GM12878 (cell line): ENCODE data around the gene INAFM1. TPM values are rescaled to one million over a fixed set of nuclear protein-coding genes. Genes with fewer than 3 reads are reported as not detected.
"Not testable (repeated sequence)": the region's sequence is repeated elsewhere in the genome, so short reads cannot be mapped to it uniquely, and the experiment has no call there.

Source experiments
- ATAC-seq: fragments of 200-7000 bp; cut with Tn5 transposase; 3 replicates; pipeline ENCODE4 v1.9.1; 2020; ENCODE audit warnings: mild to moderate bottlenecking, moderate library complexity
- BruUV-seq: library from RNA; stranded (reverse); fragments of 400-500 nt; replicated peaks from 2 replicates; lab custom pipeline; 2021; lab: Mats Ljungman, UMichigan
- CTCF ChIA-PET: fragments of 300-600 bp; sonication (Branson Sonifier 250); formaldehyde crosslinking; extraction: SDS; loops from one replicate; lab custom pipeline; 2021; ENCODE audit warnings: inconsistent platforms; lab: Yijun Ruan, JAX
- POLR2A ChIA-PET: fragments of 350-600 bp; formaldehyde crosslinking; extraction: SDS; loops from one replicate; lab custom pipeline; 2021; ENCODE audit warnings: inconsistent platforms; lab: Charles Lee
- RAD21 ChIA-PET: fragments of 300-600 bp; sonication (Branson Sonifier 250); formaldehyde crosslinking; loops from one replicate; lab custom pipeline; 2023; ENCODE audit warnings: antibody characterized with exemption; ENCODE audit not compliant: unreplicated experiment; lab: Charles Lee
- SMC1A ChIA-PET: fragments of 300-600 bp; sonication (Branson Sonifier 250); formaldehyde crosslinking; loops from one replicate; lab custom pipeline; 2023; ENCODE audit not compliant: unreplicated experiment, uncharacterized antibody; lab: Charles Lee
- DNase-seq: peaks from one replicate; pipeline ENCODE4 v3.0.0-alpha.2; 2011; ENCODE audit warnings: low read depth, low spot score
- FAIRE-seq: peaks from 3 replicates; lab custom pipeline; 2011; peaks lifted over from hg19 to GRCh38; lab: Jason Lieb, UNC
- H2AFZ ChIP-seq: 2 replicates; pipeline ENCODE4 v1.6.0; 2011; ENCODE audit warnings: low read depth, low read length, control low read depth; ENCODE audit not compliant: control insufficient read depth
- H3K27ac ChIP-seq: 2 replicates; pipeline ENCODE4 v1.5.1; 2011; ENCODE audit warnings: control low read depth; ENCODE audit not compliant: control insufficient read depth, insufficient read depth
- H3K27me3 ChIP-seq, 2 experiments: replicated peaks in 1 of 2; 2 replicates each; pipeline versions ENCODE4 v1.6.0 to v1.6.1; 2011; ENCODE audit warnings: low read length in 1 of 2; ENCODE audit not compliant: control insufficient read depth in 2 of 2, insufficient read depth in 2 of 2
- H3K36me3 ChIP-seq, 2 experiments: 2 replicates each; pipeline ENCODE4 v1.5.1; 2011; ENCODE audit warnings: low read length in 1 of 2; ENCODE audit not compliant: control insufficient read depth in 2 of 2, insufficient read depth in 2 of 2
- H3K4me1 ChIP-seq: 2 replicates; pipeline ENCODE4 v1.6.1; 2011; ENCODE audit warnings: mild to moderate bottlenecking, low read length, moderate library complexity, mixed read lengths; ENCODE audit not compliant: control insufficient read depth, insufficient read depth
- H3K4me2 ChIP-seq: 2 replicates; pipeline ENCODE4 v1.6.0; 2011; ENCODE audit warnings: control low read depth; ENCODE audit not compliant: control insufficient read depth, insufficient read depth
- H3K4me3 ChIP-seq: fragments of 200-600 bp; sonication (generic); 2 replicates; pipeline ENCODE4 v1.5.1; 2016
- H3K79me2 ChIP-seq: 2 replicates; pipeline ENCODE4 v1.6.0; 2011; ENCODE audit warnings: low read length; ENCODE audit not compliant: control insufficient read depth, insufficient read depth
- H3K9ac ChIP-seq: 2 replicates; pipeline ENCODE4 v1.8.0; 2011; ENCODE audit warnings: low read length, control low read depth, mixed read lengths; ENCODE audit not compliant: control insufficient read depth, insufficient read depth
- H3K9me3 ChIP-seq: replicated peaks from 3 replicates; pipeline ENCODE4 v1.5.1; 2011; ENCODE audit warnings: mild to moderate bottlenecking, low read length; ENCODE audit not compliant: control insufficient read depth, insufficient read depth
- H4K20me1 ChIP-seq: 2 replicates; pipeline ENCODE4 v1.6.0; 2011; ENCODE audit not compliant: control insufficient read depth, insufficient read depth
- NR2C1 ChIP-seq: fragments of 450-650 bp; IDR thresholded peaks from 2 replicates; pipeline ENCODE4 v1.6.1; 2017; ENCODE audit warnings: antibody characterized with exemption, mild to moderate bottlenecking, moderate library complexity
- POLR2A ChIP-seq: IDR thresholded peaks from 2 replicates; pipeline ENCODE4 v1.6.1; 2011; ENCODE audit warnings: low read depth, mild to moderate bottlenecking, low read length
- RBBP5 ChIP-seq: fragments of 200-600 bp; sonication (generic); conservative IDR thresholded peaks from 2 replicates; pipeline ENCODE4 v1.6.1; 2016
- ZNF384 ChIP-seq: IDR thresholded peaks from 2 replicates; pipeline ENCODE4 v1.6.1; 2012; ENCODE audit warnings: low read depth, mild to moderate bottlenecking, low read length, improper control_type of control experiment, borderline replicate concordance
- ZSCAN29 ChIP-seq: fragments of 450-650 bp; IDR thresholded peaks from 2 replicates; pipeline ENCODE4 v1.6.1; 2017; ENCODE audit warnings: mild to moderate bottlenecking, moderate library complexity
- WGBS: methylation state at CpG from one replicate; pipeline ENCODE4 v1.1.6; 2016; ENCODE audit warnings: low lambda C conversion rate; ENCODE audit not compliant: insufficient replicate concordance, insufficient coverage; ENCODE audit errors: missing lambda C conversion rate; 5-methylcytosine and 5-hydroxymethylcytosine counted together
- in situ Hi-C: fragments of 300-500 bp; cut with MboI; formaldehyde crosslinking; loops from 9 replicates; pipeline ENCODE4 v1.14.3; 2018; ENCODE audit warnings: mixed read lengths
- intact Hi-C: fragments of 100-400 bp; cut with micrococcal nuclease; formaldehyde crosslinking; loops from one replicate; pipeline ENCODE4 v1.14.2; 2022; ENCODE audit not compliant: unreplicated experiment
- polyA plus RNA-seq, 11 experiments: library from polyadenylated mRNA; depleted of rRNA in 4 of 11; unstranded in 6 of 11; stranded (reverse) in 5 of 11; fragments of >200 nt; fragmentation: Nextera tagmentation in 4 of 11; fragmentation: Illumina TruSeq in 1 of 11; extraction: Ambion mirVana in 4 of 11; extraction: Trizol in 1 of 11; gene quantifications; 1 replicate in 1 of 11; 2 replicates in 10 of 11; pipeline versions ENCODE4 v1.2.1 to v1.2.3, GENCODE V29; 2011 to 2016; ENCODE audit warnings: inconsistent platforms in 2 of 11, missing spikeins in 2 of 11, low read depth in 1 of 11
- total RNA-seq, 4 experiments: library from RNA; depleted of rRNA in 3 of 4; stranded (reverse); fragments of >200 nt in 3 of 4; fragmentation: Illumina TruSeq in 1 of 4; extraction: Trizol in 1 of 4; gene quantifications; 2 replicates each; pipeline versions ENCODE4 v1.2.1 to v1.2.3, GENCODE V29; 2013 to 2021

The INAFM1 gene
- total and polyA plus RNA-seq, 10 of the 15 experiments (the other 5 are each of a cell fraction or from before 2014, with no cell fraction given): 0.57 to 6.8 (median 1.1) TPM; not detected in 1

DNA sequence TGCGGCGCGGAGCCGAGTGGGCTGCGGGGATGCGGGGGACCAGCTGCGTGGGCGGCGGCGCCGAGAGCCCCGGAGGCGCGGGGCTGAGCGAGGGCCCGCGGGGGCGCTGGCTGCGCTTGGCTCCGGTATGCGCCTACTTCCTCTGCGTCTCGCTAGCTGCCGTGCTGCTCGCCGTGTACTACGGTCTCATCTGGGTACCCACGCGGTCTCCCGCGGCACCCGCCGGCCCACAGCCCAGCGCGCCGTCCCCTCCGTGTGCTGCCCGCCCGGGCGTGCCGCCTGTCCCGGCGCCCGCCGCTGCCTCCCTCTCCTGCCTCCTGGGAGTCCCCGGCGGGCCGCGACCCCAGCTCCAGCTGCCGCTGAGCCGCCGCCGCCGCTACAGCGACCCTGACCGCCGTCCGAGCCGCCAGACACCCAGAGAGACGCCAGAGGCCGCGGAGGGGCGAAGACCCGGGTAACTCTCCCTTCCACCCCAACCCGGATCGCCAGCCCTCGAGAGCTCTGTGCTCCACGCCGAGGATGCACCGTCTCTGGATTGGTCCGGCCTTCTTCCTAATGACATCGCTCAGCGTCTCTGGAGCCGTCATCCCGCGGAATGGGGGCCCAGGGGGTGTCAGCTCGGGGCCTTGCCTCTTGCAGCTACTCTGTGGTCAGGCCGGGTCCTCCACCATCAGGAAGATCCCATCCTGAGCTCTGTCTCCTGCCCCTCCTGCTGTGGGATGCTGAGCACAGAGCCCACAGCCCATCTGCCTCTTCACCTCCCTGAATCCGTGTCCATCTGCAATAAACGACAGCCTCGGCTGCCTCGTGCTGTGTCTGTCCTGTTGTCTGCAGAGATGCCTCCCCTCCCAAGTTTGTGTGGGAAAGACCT lies 441 bp downstream of the INAFM1 start (continued):
- TF ChIP-seq ZNF384 (no peak), RBBP5 (no peak), ZSCAN29 (0 out of 2 replicates have a peak, but pooled peaks have one; percentile 21)

DNA sequence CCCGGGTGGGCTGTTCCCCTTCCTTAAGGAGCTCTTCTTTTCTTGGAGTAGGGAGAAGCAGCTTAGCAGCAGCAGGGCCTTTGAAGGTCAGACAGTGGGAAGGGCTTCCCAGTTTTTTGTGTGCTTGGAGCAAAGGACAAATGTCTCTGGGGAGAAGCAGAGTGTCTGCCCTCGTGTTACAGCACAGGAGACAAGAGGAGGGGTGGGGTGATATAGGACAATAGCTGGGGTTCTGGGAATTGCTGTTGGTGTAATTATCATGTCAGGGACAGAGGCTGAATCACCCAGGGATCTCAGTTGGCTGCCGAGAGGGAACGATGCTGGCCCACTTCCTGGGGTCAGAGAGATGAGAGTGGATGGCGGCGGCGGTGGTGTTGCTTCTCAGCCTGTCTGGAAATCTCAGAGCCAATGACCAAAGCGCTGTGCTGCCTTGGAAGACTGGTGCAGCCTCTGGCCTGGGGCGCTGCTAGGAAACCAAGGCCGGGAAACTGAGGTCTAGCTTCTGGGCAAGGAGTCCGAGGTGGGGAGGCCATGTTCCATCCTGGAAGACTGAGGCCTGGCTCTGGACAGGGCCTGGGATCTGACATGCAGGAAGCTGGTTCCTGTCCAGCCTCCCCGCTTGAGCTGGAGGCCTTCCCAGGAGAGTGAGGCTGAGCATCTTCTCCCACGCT lies 1.2 kb downstream of the INAFM1 start:
- TF ChIP-seq NR2C1 (no peak), POLR2A (0 out of 2 replicates have a peak, but pooled peaks have one; percentile 28)
- no peaks in the 10 kb centered on the region for H3K9me3 ChIP-seq
- no peaks in the 10 kb centered on the region for H3K27me3 ChIP-seq
- H4K20me1 ChIP-seq: peaks cover 4% of the 10 kb centered on the region; the same call in 1 of the 2 replicates
- H3K4me3 ChIP-seq: no peak overlapping the region
- H3K9ac ChIP-seq: no peak overlapping the region
- peaks cover 10% of the 10 kb centered on the region for H3K4me1 ChIP-seq
- in situ Hi-C loops (no loop called here), intact Hi-C loops (no loop called here)
- H2AFZ ChIP-seq: no peak overlapping the region
- ATAC-seq (no peak), FAIRE-seq (no peak), DNase-seq (no peak)
- RAD21 ChIA-PET: interaction anchor here (1.3 to 2.4 kb wide), 5 partner anchors 9 to 73 kb away, joined by 3 to 39 read pairs (median 9); partner anchors contain the start of genes CCDC9 and DHX34
- H3K27ac ChIP-seq: no peak overlapping the region
- 97% methylated on average over 13 of the region's 13 CpGs for WGBS
- peak overlapping the region; percentile 73 for H3K4me2 ChIP-seq
- H3K36me3 ChIP-seq: peaks cover 0 to 1% of the 10 kb centered on the region in 2 experiments; a peak in 2 of 4 replicates
- BruUV-seq: no TSS peak
- CTCF ChIA-PET: interaction anchor here (0.6 to 4.0 kb wide), 6 partner anchors 8 to 514 kb away, joined by 3 to 28 read pairs (median 4); partner anchors contain the start of genes DHX34 and KPTN
- no peaks in the 10 kb centered on the region; the same call in 1 of the 2 replicates for H3K79me2 ChIP-seq
- SMC1A ChIA-PET: interaction anchor here (0.7 to 2.8 kb wide), 6 partner anchors 9 to 153 kb away, joined by 3 to 9 read pairs (median 4); no protein-coding TSS in a partner anchor
- POLR2A ChIA-PET: interaction anchor here (0.5 to 3.6 kb wide), 3 partner anchors 19 to 299 kb away, joined by 3 to 39 read pairs (median 4); partner anchors contain the start of gene CCDC9

- BruUV-seq, H3K4me3 ChIP-seq, FAIRE-seq, H3K9ac ChIP-seq, H3K4me2 ChIP-seq, H3K79me2 ChIP-seq, H3K9me3 ChIP-seq, intact Hi-C loops, H4K20me1 ChIP-seq, H3K36me3 ChIP-seq, DNase-seq, H2AFZ ChIP-seq, ATAC-seq, H3K27me3 ChIP-seq, in situ Hi-C loops, H3K27ac ChIP-seq: not testable (repeated sequence)
- CTCF ChIA-PET: interaction anchor here (0.6 to 4.0 kb wide), 5 partner anchors 8 to 514 kb away, joined by 3 to 28 read pairs (median 4); partner anchors contain the start of genes DHX34 and KPTN
- SMC1A ChIA-PET: interaction anchor here (0.7 to 2.8 kb wide), 5 partner anchors 8 to 69 kb away, joined by 3 to 9 read pairs (median 4); no protein-coding TSS in a partner anchor
- WGBS: 100% methylated on average over 3 of the region's 3 CpGs
- peaks cover 10% of the 10 kb centered on the region for H3K4me1 ChIP-seq
- POLR2A ChIA-PET: interaction anchor here (0.8 to 3.6 kb wide), 2 partner anchors 20 to 163 kb away, joined by 3 to 39 read pairs; partner anchors contain the start of genes CCDC9 and ZC3H4
- RAD21 ChIA-PET: interaction anchor here (2.3 kb wide), 1 partner anchor 12 kb away, joined by 9 read pairs; no protein-coding TSS in a partner anchor
These were observed 1.8 kb downstream of the INAFM1 start for GRCh38 chr19:47276513-47276912.
